Esophagus mucosa (tissue), 1 donor: ENCODE data around the gene RAB6C. TPM values are rescaled to one million over a fixed set of nuclear protein-coding genes. Genes with fewer than 3 reads are reported as not detected.
"Not testable (repeated sequence)": the region's sequence is repeated elsewhere in the genome, so short reads cannot be mapped to it uniquely, and the experiment has no call there.

Source experiments
- ATAC-seq: fragments of 200-7000 bp; cut with Tn5 transposase; one replicate; pipeline ENCODE4 v1.9.1; 2020
- total RNA-seq: library from RNA; stranded (reverse); gene quantifications from one replicate; pipeline ENCODE4 v1.2.4, GENCODE V29; 2023
- donor health status: DM: yes; HTN: yes; CAD: no.

Gene RAB6C
- total RNA-seq: not detected

DNA sequence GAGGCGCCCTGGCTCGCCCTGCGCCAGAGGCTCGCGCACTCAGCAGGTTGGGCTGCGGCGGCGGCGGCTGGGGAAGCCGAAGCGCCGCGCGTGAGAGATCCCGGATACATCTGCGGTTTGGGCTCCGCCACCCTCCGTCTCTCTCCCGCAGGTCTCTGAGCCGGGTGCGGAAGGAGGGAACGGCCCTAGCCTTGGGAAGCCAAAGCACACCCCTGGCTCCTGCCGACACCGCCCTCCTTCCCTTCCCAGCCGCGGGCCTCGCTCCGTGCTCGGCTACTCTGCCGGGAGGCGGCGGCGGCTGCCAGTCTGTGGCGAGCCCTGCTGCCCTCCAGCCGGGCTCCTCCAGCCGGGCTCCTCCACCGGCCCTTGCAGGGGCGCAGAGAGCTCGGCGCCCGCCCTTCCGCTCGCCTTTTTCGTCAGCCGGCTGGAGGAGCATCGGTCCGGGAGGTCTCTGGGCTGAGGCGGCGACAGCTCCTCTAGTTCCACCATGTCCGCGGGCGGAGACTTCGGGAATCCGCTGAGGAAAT, at the start of gene RAB6C:
TSS of gene RAB6C (plus strand) at position 38 of the 527 bp plus-strand sequence. CDS start at position 488, 450 bp downstream.
- peak; percentile 55 for ATAC-seq

GRCh38 chr2:129930451-129930850, 49.0 kb upstream of the RAB6C start:
- ATAC-seq: no peak

- not testable (repeated sequence) for ATAC-seq
These were observed 46.1 kb upstream of the RAB6C start for GRCh38 chr2:129933387-129933786.

DNA sequence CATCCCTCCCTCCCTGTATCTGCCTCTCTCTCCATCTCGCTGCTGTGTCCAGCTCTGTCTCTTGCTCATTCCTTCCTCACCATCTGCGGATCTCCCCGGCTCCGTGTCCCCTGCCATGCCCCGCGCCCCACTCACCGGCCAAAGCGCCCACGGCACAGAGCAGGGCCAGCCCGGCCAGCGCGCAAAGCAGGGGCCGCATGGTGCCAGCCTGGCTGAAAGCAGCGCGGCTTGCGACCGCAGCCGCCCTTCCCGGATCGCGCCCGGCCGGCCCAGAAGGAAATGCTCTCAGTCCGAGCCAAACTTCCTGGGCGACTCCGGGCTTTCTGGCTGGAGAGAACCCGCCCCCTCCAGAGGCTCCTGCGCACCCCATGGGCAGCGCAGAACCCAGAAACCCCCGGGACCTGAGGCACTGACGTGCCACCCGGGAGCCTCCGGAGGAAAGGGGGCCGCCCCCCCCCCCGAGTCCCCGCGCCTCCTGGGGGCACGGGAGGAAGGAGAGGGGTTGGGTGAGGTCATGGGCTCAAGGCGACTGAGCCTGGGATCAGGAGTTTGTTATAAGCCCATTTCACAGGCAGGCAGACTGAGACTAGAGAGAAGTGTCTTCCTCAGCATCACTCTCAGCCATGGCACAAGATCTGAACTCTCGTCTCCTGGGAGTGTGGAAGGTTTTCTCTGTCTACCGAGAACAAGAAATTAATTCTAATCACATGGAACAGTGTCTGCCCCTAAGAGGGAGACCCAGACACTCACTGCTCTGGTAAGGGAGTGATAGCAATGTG, 45.2 kb upstream of the RAB6C start:
- no peak for ATAC-seq

DNA sequence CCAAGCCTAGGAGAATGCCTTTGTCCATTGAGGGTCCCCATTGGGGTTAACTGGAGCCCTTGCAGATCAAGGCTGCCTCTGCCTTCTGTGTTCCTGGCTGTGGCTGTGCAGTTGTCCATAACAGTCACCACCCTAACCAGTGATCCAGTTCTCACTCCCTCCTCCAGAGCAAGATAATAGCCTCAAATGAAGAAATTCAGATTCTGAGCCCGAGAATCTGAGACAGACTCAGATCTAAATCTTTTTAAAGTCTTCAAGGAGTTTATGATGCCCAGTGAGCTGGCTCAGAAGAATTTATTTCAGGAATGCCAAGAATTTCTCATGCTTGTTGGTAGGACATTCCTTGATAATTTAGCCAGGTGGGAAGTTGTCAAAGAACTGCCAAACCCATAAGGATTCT, 44.3 kb upstream of the RAB6C start:
- no peak for ATAC-seq

DNA sequence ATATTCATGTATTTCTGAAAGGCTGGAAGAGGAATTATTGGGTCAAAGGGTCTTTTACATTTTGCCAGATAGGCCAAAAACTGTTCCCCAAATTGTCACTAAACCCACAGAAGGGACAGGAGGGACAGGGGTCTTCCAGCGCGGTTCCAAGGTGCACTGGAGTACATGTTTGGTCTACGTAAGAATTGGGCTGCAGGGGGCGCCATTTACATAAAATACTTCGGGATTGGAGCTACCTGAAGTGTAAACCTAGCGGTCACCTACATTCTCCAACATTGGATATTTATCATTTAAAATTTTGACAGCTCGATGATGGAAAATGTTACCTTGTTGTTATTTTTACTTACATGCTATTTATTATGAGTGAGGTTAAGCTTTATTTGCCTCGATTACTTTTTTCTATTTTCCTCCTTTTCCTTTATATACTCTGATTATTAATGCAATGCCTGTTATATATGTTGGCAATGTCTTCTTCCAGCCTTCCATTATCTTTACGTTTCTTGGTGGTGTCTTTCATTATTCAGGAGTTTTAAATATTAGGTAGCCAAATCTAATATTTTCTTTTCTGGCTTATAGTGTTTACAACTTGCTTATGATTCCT, 43.0 kb upstream of the RAB6C start:
- no peak for ATAC-seq

DNA sequence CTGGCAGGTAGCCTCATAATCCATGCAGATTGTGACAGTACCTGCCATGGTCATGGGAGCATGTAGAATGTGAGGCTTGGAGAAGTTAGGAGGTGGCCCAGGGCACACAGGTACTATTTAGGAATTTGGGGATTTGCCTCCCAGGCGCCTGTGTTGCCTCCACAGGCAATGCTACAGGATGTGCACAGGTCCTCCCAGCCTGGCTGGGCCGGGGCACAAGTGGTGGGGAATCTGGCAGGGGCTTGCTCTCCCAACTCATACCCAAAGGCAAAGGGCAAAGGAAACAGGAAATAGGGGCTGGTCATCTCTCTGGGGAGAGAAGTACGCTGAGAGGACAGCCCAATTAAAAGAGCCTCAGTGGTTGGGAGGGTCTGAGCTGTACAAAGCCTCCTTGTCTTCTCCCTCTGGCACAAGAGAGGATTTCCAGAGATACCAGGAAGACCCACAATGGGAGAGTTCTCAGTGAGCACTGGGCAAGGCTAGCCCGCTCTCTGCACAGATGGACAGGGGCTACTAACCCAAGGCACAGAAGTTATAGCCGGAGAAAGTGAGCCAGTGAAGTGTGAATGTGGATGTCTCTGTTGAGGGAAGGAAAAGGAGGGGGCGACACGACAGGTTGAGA, 40.5 kb upstream of the RAB6C start:
- ATAC-seq: not testable (repeated sequence)

GRCh38 chr2:129943456-129943855, 36.0 kb upstream of the RAB6C start:
- ATAC-seq: not testable (repeated sequence)

- ATAC-seq: no peak
These were observed 33.9 kb upstream of the RAB6C start for GRCh38 chr2:129945557-129945956.

DNA sequence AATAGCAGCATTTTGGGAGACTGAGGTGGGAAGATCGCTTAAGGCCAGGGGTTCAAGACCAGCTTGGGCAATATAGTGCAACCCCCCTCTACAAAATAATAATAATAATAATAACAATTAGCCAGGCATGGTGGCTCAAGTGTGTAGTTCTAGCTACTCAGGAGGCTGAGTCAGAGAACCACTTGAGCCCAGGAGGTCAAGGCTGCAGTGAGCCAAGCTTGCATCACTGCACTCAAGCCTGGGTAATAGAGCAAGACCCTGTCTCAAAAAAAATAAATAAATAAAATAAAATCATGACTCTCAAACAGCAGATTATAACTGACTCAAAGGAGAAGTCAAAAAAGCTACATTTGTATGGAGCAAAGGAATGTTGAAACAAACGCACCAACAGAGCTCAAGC, 31.8 kb upstream of the RAB6C start:
- ATAC-seq: not testable (repeated sequence)

DNA sequence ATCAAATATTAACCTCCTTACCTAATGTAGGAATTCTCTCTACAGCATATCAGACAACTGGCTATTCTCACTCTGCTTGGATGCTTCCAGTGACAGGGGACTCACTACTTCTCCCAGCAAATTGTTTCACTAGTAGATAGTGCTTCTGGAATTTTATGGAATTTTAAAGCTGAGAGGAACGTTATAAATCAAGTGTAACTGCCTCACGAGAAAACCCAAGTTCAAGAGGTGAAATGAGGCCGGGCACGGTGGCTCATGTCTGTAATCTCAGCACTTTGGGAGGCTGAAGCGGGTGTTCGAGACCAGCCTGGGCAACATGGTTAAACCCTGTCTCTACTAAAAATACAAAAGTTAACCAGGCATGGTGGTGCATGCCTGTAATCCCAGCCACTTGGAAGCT, 23.3 kb upstream of the RAB6C start:
- ATAC-seq: not testable (repeated sequence)

GRCh38 chr2:129957891-129958290, 21.6 kb upstream of the RAB6C start:
- ATAC-seq: no peak

GRCh38 chr2:129958736-129959135, 20.7 kb upstream of the RAB6C start:
- not testable (repeated sequence) for ATAC-seq

DNA sequence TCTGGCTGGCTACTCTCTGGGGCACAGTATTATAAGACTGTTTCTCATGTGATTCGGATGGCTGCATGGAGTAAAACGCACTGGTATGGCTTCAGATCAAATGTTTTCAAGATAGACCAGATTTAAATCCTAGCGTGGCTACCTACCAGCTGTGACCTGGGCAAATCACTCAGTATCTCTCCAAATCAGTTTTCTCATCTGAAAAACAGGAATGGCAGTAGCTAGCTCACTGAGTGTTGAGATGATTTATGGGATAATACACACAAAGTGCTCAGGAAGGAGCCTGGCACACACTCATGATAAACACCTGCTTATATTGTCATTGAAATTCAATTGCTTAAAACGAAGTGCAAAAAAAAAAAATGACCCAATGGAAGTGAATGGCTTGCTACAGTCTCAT, 10.9 kb upstream of the RAB6C start:
- not testable (repeated sequence) for ATAC-seq

DNA sequence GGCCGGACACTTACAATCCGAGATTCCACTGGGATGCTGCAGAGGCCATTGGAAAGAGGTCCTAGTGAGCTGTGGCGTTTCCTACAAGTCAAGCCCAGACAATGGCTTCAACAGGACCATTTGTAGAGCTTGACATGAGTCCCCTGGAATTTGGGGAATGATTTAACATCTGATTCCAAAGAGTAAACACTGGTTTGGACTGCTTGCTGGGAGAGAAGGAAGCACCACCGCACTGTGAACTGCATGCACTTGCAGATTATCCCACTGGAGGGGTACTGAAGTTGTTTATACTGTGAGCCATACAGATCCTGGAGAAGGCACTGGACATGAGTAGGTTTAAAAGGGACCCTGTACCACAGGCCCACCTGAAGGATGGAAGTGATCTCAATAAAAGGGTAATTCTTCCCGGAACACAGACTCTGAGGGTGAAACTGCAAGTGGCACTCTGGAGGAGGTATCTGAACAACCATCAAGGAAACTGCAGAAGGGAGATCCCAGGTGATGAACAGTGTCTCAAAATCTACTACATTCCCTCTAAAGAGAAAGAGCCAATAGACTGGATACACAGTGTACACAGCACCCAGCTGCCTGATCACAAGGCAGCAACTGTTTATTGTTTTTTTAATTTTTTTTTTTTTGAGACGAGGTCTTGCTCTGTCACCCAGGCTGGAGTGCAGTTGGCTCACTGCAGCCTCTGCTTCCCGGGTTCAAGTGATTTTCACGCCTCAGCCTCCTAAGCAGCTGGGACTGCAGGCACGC, 4.3 kb upstream of the RAB6C start:
- ATAC-seq: no peak

DNA sequence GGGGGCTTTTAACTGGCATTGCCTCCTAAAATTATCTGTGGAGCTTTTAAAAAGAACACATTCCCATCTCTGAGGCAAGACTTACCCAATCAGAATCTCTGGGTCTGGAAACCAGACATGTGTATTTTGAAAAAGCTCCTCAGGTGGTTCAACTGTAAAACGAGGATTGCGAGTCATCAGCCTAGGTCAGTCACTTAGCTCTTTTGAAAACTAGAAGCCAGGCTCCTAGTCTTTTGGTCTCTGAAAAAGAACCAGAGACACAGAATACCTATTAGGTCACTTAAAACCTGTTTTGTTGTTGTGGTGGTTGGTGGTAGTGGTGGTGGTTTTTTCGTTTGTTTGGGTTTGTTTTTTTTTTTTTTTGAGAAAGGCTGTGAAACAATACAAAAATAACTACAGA, 2.5 kb upstream of the RAB6C start:
- ATAC-seq: not testable (repeated sequence)

GRCh38 chr2:129977986-129978385, 1.5 kb upstream of the RAB6C start:
- ATAC-seq: no peak

- ATAC-seq: not testable (repeated sequence)
These were observed 780 bp downstream of the RAB6C start for GRCh38 chr2:129980246-129980645.

GRCh38 chr2:129981689-129982088, 2.2 kb downstream of the RAB6C start:
- not testable (repeated sequence) for ATAC-seq

- ATAC-seq: no peak
These were observed 5.0 kb downstream of the RAB6C start for GRCh38 chr2:129984426-129984825.

DNA sequence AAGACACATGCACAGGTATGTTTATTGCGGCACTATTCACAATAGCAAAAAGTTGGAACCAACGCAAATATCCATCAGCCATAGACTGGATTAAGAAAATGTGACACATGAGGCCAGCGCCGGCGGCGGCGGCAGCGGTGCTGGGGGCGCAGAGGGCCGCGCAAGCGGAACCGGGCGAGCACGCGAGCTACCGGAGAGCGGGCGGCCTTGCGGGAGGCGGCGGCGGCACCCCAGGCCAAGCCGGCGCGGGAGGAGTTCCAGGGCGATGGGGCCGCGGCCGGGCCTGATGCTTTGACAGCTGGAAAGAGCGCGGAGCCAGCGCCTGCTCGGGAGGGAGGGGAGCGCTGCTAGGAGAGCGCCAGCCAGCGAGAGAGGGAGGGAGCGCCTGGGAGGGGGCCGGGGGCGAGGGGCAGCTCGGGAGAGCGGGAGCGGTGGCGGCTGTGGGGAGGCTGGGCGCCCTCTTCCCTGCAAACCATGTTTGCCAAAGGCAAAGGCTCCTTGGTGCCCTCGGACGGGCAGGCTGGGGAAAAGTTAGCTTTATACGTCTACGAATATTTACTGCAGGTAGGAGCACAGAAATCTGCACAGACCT, 13.0 kb downstream of the RAB6C start:
- ATAC-seq: not testable (repeated sequence)

- ATAC-seq: not testable (repeated sequence)
These were observed 13.7 kb downstream of the RAB6C start for GRCh38 chr2:129993151-129993550.
